Endothelial cell of umbilical vein (primary cell): ENCODE measurements around the gene RANGAP1. TPM values are rescaled to one million over a fixed set of nuclear protein-coding genes. Genes with fewer than 3 reads are reported as not detected.

Source experiments
- BruUV-seq: library from RNA; stranded (reverse); fragments of 400-500 nt; replicated peaks from 2 replicates; lab custom pipeline; 2021; lab: Mats Ljungman, UMichigan
- CTCF ChIA-PET: fragments of 300-600, 350-600 bp; sonication (Branson Sonifier 250); formaldehyde crosslinking; loops from one replicate; lab custom pipeline; 2021; ENCODE audit warnings: antibody characterized with exemption, inconsistent platforms; lab: Charles Lee
- POLR2A ChIA-PET: fragments of 300-600, 350-600 bp; sonication (Branson Sonifier 250); formaldehyde crosslinking; loops from one replicate; lab custom pipeline; 2021; ENCODE audit warnings: antibody characterized with exemption, inconsistent platforms; lab: Charles Lee
- DNase-seq: peaks from one replicate; pipeline ENCODE4 v3.0.0-alpha.2; 2011; ENCODE audit warnings: low read depth, low spot score
- FAIRE-seq: peaks from 2 replicates; lab custom pipeline; 2011; peaks lifted over from hg19 to GRCh38; lab: Jason Lieb, UNC
- H2AFZ ChIP-seq: 2 replicates; pipeline ENCODE4 v1.6.0; 2012; ENCODE audit warnings: low read depth, low read length, control low read depth, inconsistent platforms
- H3K27ac ChIP-seq: 2 replicates; pipeline ENCODE4 v1.5.1; 2011; ENCODE audit warnings: low read depth, mild to moderate bottlenecking, control low read depth, low read length, moderate library complexity; ENCODE audit not compliant: insufficient read depth
- H3K27me3 ChIP-seq, 2 experiments: 2 replicates each; pipeline versions ENCODE4 v1.6.0 to v1.6.1; 2011; ENCODE audit warnings: low read length in 2 of 2, mixed read lengths in 1 of 2; ENCODE audit not compliant: control insufficient read depth in 2 of 2, insufficient read depth in 2 of 2
- H3K36me3 ChIP-seq, 2 experiments: 2 replicates in 1 of 2; 3 replicates in 1 of 2; pipeline ENCODE4 v1.5.1; 2011; ENCODE audit warnings: low read length in 2 of 2, mild to moderate bottlenecking in 1 of 2, moderate library complexity in 1 of 2; ENCODE audit not compliant: control insufficient read depth in 2 of 2, insufficient read depth in 2 of 2; ENCODE audit errors: extremely low read depth in 1 of 2
- H3K4me1 ChIP-seq: 3 replicates; pipeline ENCODE4 v1.5.1; 2011; ENCODE audit warnings: mild to moderate bottlenecking, low read length; ENCODE audit not compliant: control insufficient read depth, insufficient read depth; ENCODE audit errors: extremely low read depth
- H3K4me2 ChIP-seq: 2 replicates; pipeline ENCODE4 v1.6.1; 2011; ENCODE audit warnings: low read length, control low read depth, mixed read lengths; ENCODE audit not compliant: insufficient read depth
- H3K4me3 ChIP-seq, 3 experiments: fragments of 200-600 bp in 1 of 3; sonication (generic), shearing (Covaris generic) in 1 of 3; replicated peaks in 1 of 3; 2 replicates each; pipeline ENCODE4 v1.5.1; 2011 to 2016; ENCODE audit warnings: control low read depth in 3 of 3, low read length in 3 of 3, mild to moderate bottlenecking in 2 of 3, inconsistent platforms in 1 of 3, low read depth in 1 of 3, moderate library complexity in 1 of 3; ENCODE audit not compliant: insufficient read depth in 1 of 3
- H3K79me2 ChIP-seq: 2 replicates; pipeline ENCODE4 v1.6.0; 2012; ENCODE audit warnings: low read length, inconsistent platforms; ENCODE audit not compliant: control insufficient read depth, insufficient read depth
- H3K9ac ChIP-seq: replicated peaks from 2 replicates; pipeline ENCODE3; 2011; ENCODE audit warnings: low read length, control low read depth; ENCODE audit not compliant: insufficient read depth; ENCODE audit errors: extremely low read depth
- H3K9me1 ChIP-seq: replicated peaks from 3 replicates; pipeline ENCODE4 v1.6.0; 2011; ENCODE audit warnings: mild to moderate bottlenecking, low read length; ENCODE audit not compliant: control insufficient read depth, insufficient read depth; ENCODE audit errors: extremely low read depth
- H3K9me3 ChIP-seq: replicated peaks from 2 replicates; pipeline ENCODE4 v1.5.1; 2012; ENCODE audit warnings: low read length, inconsistent platforms; ENCODE audit not compliant: control insufficient read depth, insufficient read depth
- H4K20me1 ChIP-seq: replicated peaks from 2 replicates; pipeline ENCODE3; 2011; ENCODE audit warnings: mild to moderate bottlenecking, low read length; ENCODE audit not compliant: control insufficient read depth, insufficient read depth; ENCODE audit errors: extremely low read depth
- CTCF ChIP-seq, 2 donors: IDR thresholded peaks; 1 replicate in 1 of 2; 2 replicates in 1 of 2; pipeline ENCODE4 v1.5.1; 2011; ENCODE audit warnings: low read length in 2 of 2, mild to moderate bottlenecking in 2 of 2, moderate library complexity in 2 of 2, control low read depth in 1 of 2, inconsistent platforms in 1 of 2, low read depth in 1 of 2; ENCODE audit not compliant: insufficient read depth in 1 of 2; ENCODE audit errors: extremely low read depth in 1 of 2
- EZH2 ChIP-seq: IDR thresholded peaks from 2 replicates; pipeline ENCODE4 v1.6.1; 2012; ENCODE audit warnings: borderline replicate concordance, low read depth, mild to moderate bottlenecking, moderate library complexity, low read length, inconsistent platforms; ENCODE audit not compliant: severe bottlenecking
- FOS ChIP-seq: IDR thresholded peaks from 2 replicates; pipeline ENCODE4 v1.6.1; 2011; ENCODE audit warnings: mild to moderate bottlenecking, low read length, moderate library complexity, borderline replicate concordance; ENCODE audit not compliant: insufficient read depth
- GATA2 ChIP-seq: IDR thresholded peaks from 2 replicates; pipeline ENCODE4 v1.7.0; 2011; ENCODE audit warnings: low read depth, mild to moderate bottlenecking, moderate library complexity, mixed read lengths, low read length; ENCODE audit not compliant: insufficient read length, insufficient read depth
- JUN ChIP-seq: IDR thresholded peaks from 2 replicates; pipeline ENCODE4 v1.6.1; 2011; ENCODE audit warnings: borderline replicate concordance, low read depth; ENCODE audit not compliant: insufficient read length, insufficient read depth
- MAX ChIP-seq: IDR thresholded peaks from 2 replicates; pipeline ENCODE4 v1.6.1; 2011; ENCODE audit not compliant: insufficient read depth, insufficient read length
- MYC ChIP-seq: IDR thresholded peaks from one replicate; pipeline ENCODE4 v1.6.1; 2011; ENCODE audit warnings: mild to moderate bottlenecking, low read depth, low read length
- POLR2A ChIP-seq: IDR thresholded peaks from 2 replicates; pipeline ENCODE4 v1.6.1; 2012; ENCODE audit warnings: low read depth, mild to moderate bottlenecking, control low read depth, low read length
- POLR2AphosphoS5 ChIP-seq: IDR thresholded peaks from 2 replicates; pipeline ENCODE4 v1.6.1; 2012; ENCODE audit warnings: low read depth, mild to moderate bottlenecking, control low read depth, low read length, moderate library complexity; ENCODE audit not compliant: insufficient read depth
- dilution Hi-C: fragments of 300-500 bp; cut with MboI; formaldehyde crosslinking; loops from one replicate; pipeline ENCODE4 v1.15.0; 2019; ENCODE audit warnings: low sequenced_read_pairs; ENCODE audit not compliant: extremely low pct_ligation_motif_present
- intact Hi-C: fragments of 100-400 bp; cut with micrococcal nuclease; formaldehyde crosslinking; loops from one replicate; pipeline ENCODE4 v1.10.0; 2022
- polyA plus RNA-seq, 4 experiments: library from polyadenylated mRNA; depleted of rRNA in 3 of 4; stranded (reverse) in 3 of 4; unstranded in 1 of 4; fragments of >200 nt; gene quantifications; 2 replicates each; pipeline versions ENCODE4 v1.2.1 to v1.2.3, GENCODE V29; 2011 to 2012; ENCODE audit warnings: missing spikeins in 1 of 4
- total RNA-seq: library from RNA; stranded (reverse); gene quantifications from 2 replicates; pipeline ENCODE4 v1.2.3, GENCODE V29; 2021

The RANGAP1 gene
- total and polyA plus RNA-seq, 2 donors (not counting 3 experiments of a cell fraction or from before 2014, with no cell fraction given), result 169 to 182 TPM

- DNase-seq, result no peak
- no peaks in the 10 kb centered on the region for H4K20me1 ChIP-seq
- no peaks in the 10 kb centered on the region for H3K27me3 ChIP-seq
- no peaks in the 10 kb centered on the region for H3K9me1 ChIP-seq
- no peak overlapping the region for H3K4me2 ChIP-seq
- H3K27ac ChIP-seq, result peak overlapping the region; percentile 78
- H3K9ac ChIP-seq, result no peak overlapping the region
- POLR2A ChIA-PET, result no interaction called here
- CTCF ChIA-PET, result interaction anchor here (1.1 to 1.6 kb wide), 2 partner anchors 9 to 307 kb away, joined by 4 to 9 read pairs; no protein-coding TSS in a partner anchor
- no peak overlapping the region for H2AFZ ChIP-seq
- peaks cover 30% of the 10 kb centered on the region for H3K4me1 ChIP-seq
- TF ChIP-seq CTCF (IDR thresholded peaks at IDR 0.05; ENCODE audit: extremely low read depth in 1 of 2, insufficient read depth in 1 of 2, low read depth in 1 of 2, low read length in 2 of 2), result no peak
- H3K9me3 ChIP-seq, result no peaks in the 10 kb centered on the region
- peaks cover 7 to 26% of the 10 kb centered on the region in 2 experiments for H3K36me3 ChIP-seq
- FAIRE-seq, result no peak
- dilution Hi-C loops (no loop called here), intact Hi-C loops (no loop called here)
- BruUV-seq, result no TSS peak
- no peak overlapping the region for H3K4me3 ChIP-seq
- no peaks in the 10 kb centered on the region for H3K79me2 ChIP-seq
Measured at GRCh38 chr22:41229215-41229614, 56.8 kb downstream of the RANGAP1 start.

- Histone ChIP-seq H3K4me3 (no peak overlapping the region), H3K9me1 (no peaks in the 10 kb centered on the region), H3K4me2 (no peak overlapping the region), H3K27me3 (no peaks in the 10 kb centered on the region), H3K79me2 (no peaks in the 10 kb centered on the region), H3K9ac (no peak overlapping the region), H4K20me1 (no peaks in the 10 kb centered on the region), H3K27ac (no peak overlapping the region), H2AFZ (no peak overlapping the region), H3K9me3 (no peaks in the 10 kb centered on the region), H3K36me3 (peaks cover 10 to 40% of the 10 kb centered on the region in 2 experiments), H3K4me1 (peaks cover 20% of the 10 kb centered on the region)
- FAIRE-seq (no peak), DNase-seq (no peak)
- intact Hi-C loops (no loop called here), dilution Hi-C loops (no loop called here)
- ChIA-PET CTCF (interaction anchor here (1.0 to 2.0 kb wide), 2 partner anchors 9 to 10 kb away, joined by 3 to 4 read pairs; no protein-coding TSS in a partner anchor), POLR2A (no interaction called here)
- BruUV-seq, result no TSS peak
- TF ChIP-seq MAX, result no peak
- no peak for TF ChIP-seq CTCF (IDR thresholded peaks at IDR 0.05; ENCODE audit: extremely low read depth in 1 of 2, insufficient read depth in 1 of 2, low read depth in 1 of 2, low read length in 2 of 2)
- no peak for TF ChIP-seq FOS
- TF ChIP-seq GATA2, result no peak
- no peak for TF ChIP-seq POLR2AphosphoS5
- no peak for TF ChIP-seq POLR2A
- no peak for TF ChIP-seq JUN
- no peak for TF ChIP-seq EZH2
- TF ChIP-seq MYC, result no peak
Measured at GRCh38 chr22:41226723-41227655, 59.0 kb downstream of the RANGAP1 start.
